BLaER1 treated with 17β-estradiol and CSF1 and Interleukin-3, amounts not matched to agents 10 nM and 100 nM (cell line): ENCODE data around the gene RNPEP.
"Not testable (repeated sequence)": the region's sequence is repeated elsewhere in the genome, so short reads cannot be mapped to it uniquely, and the experiment has no call there.

Source experiments
- H3K27ac ChIP-seq, 11 experiments: shearing (Covaris generic); formaldehyde crosslinking; 2 replicates each; pipeline ENCODE4 v1.8.1; 2022
- H3K27me3 ChIP-seq, 11 experiments: shearing (Covaris generic); formaldehyde crosslinking; 2 replicates each; pipeline ENCODE4 v1.8.1; 2022
- H3K36me3 ChIP-seq, 11 experiments: shearing (Covaris generic); formaldehyde crosslinking; 2 replicates each; pipeline ENCODE4 v1.8.1; 2022
- H3K4me1 ChIP-seq, 10 experiments: shearing (Covaris generic); formaldehyde crosslinking; 2 replicates each; pipeline ENCODE4 v1.8.1; 2022
- H3K4me2 ChIP-seq, 11 experiments: shearing (Covaris generic); formaldehyde crosslinking; 2 replicates each; pipeline ENCODE4 v1.8.1; 2022
- H3K4me3 ChIP-seq, 10 experiments: shearing (Covaris generic); formaldehyde crosslinking; 2 replicates each; pipeline ENCODE4 v1.8.1; 2022
- H3K9ac ChIP-seq, 11 experiments: shearing (Covaris generic); formaldehyde crosslinking; 2 replicates each; pipeline ENCODE4 v1.8.1; 2022
- H3K9me3 ChIP-seq, 11 experiments: shearing (Covaris generic); formaldehyde crosslinking; replicated peaks in 1 of 11; 2 replicates each; pipeline ENCODE4 v1.8.1; 2022
- H4K20me1 ChIP-seq, 11 experiments: shearing (Covaris generic); formaldehyde crosslinking; 2 replicates each; pipeline ENCODE4 v1.8.1; 2022
- Cebpa-rat ChIP-seq, 11 experiments: shearing (Covaris generic); IDR thresholded peaks; 2 replicates each; pipeline ENCODE4 v1.8.1; 2022

RNPEP gene

GRCh38 chr1:201949491-201949890 is 33.0 kb upstream of the RNPEP start:
- Histone ChIP-seq H3K4me2 (peak overlapping the region in 4 of 11 experiments; percentile 7 to 37 (median 28); a peak in 6 of 22 replicates), H3K27ac (no peak overlapping the region), H3K4me1 (peaks cover 0 to 17% (median 6%) of the 10 kb centered on the region in 10 experiments; a peak in 12 of 20 replicates), H3K4me3 (no peak overlapping the region), H3K9ac (no peak overlapping the region), H3K27me3 (peaks cover 40 to 45% (median 42%) of the 10 kb centered on the region in 11 experiments), H3K36me3 (no peaks in the 10 kb centered on the region), H3K9me3 (peaks cover 0 to 7% (median 0%) of the 10 kb centered on the region in 11 experiments; a peak in 1 of 22 replicates), H4K20me1 (0 out of 22 replicates have a peak, but pooled peaks cover 0 to 4% (median 0%) of the 10 kb centered on the region in 11 experiments)
- no peak for TF ChIP-seq Cebpa-rat (IDR thresholded peaks at IDR 0.05)

- Histone ChIP-seq H3K9ac (peak overlapping the region; percentile 90 to 96 (median 93)), H3K4me2 (peak overlapping the region; percentile 57 to 92 (median 74)), H3K27me3 (no peaks in the 10 kb centered on the region), H3K27ac (peak overlapping the region; percentile 82 to 95 (median 91)), H4K20me1 (peaks cover 0 to 25% (median 17%) of the 10 kb centered on the region in 11 experiments; a peak in 16 of 22 replicates), H3K4me3 (peak overlapping the region; percentile 80 to 92 (median 88)), H3K9me3 (no peaks in the 10 kb centered on the region), H3K4me1 (peaks cover 13 to 25% (median 20%) of the 10 kb centered on the region in 10 experiments), H3K36me3 (peaks cover 24 to 27% (median 26%) of the 10 kb centered on the region in 11 experiments)
- no peak for TF ChIP-seq Cebpa-rat (IDR thresholded peaks at IDR 0.05)
Observed at GRCh38 chr1:201954263-201955008, 28.0 kb upstream of the RNPEP start.

- Histone ChIP-seq H3K27me3 (no peaks in the 10 kb centered on the region), H3K27ac (peak within 1 kb of the TSS; percentile 82 to 95 (median 91)), H3K9ac (peak within 1 kb of the TSS; percentile 90 to 96 (median 93)), H3K4me1 (peaks cover 13 to 22% (median 19%) of the 10 kb centered on the region in 10 experiments), H3K4me3 (peak within 1 kb of the TSS; percentile 80 to 92 (median 88)), H3K9me3 (no peaks in the 10 kb centered on the region), H3K36me3 (peaks cover 31 to 34% (median 33%) of the 10 kb centered on the region in 11 experiments), H4K20me1 (peaks cover 0 to 32% (median 21%) of the 10 kb centered on the region in 11 experiments; a peak in 19 of 22 replicates), H3K4me2 (peak within 1 kb of the TSS; percentile 83 to 92 (median 89))
- no peak for TF ChIP-seq Cebpa-rat (IDR thresholded peaks at IDR 0.05)
Observed at GRCh38 chr1:201955009-201955728, 27.3 kb upstream of the RNPEP start, which contains the start of gene TIMM17A. TSS of gene TIMM17A (plus strand) at chr1:201955503. CDS start at chr1:201955527, 24 bp downstream.

GRCh38 chr1:201955729-201956143 is 26.7 kb upstream of the RNPEP start:
- Histone ChIP-seq H3K4me3 (peak overlapping the region; percentile 80 to 92 (median 88)), H3K9ac (peak overlapping the region; percentile 90 to 96 (median 93)), H3K9me3 (no peaks in the 10 kb centered on the region), H3K27me3 (no peaks in the 10 kb centered on the region), H3K4me2 (peak overlapping the region; percentile 83 to 92 (median 89)), H3K4me1 (peaks cover 13 to 22% (median 19%) of the 10 kb centered on the region in 10 experiments), H4K20me1 (peaks cover 3 to 38% (median 27%) of the 10 kb centered on the region in 11 experiments; a peak in 19 of 22 replicates), H3K36me3 (peaks cover 37 to 40% (median 39%) of the 10 kb centered on the region in 11 experiments), H3K27ac (peak overlapping the region; percentile 82 to 95 (median 91))
- TF ChIP-seq Cebpa-rat (IDR thresholded peaks at IDR 0.05) = no peak

- TF ChIP-seq Cebpa-rat (IDR thresholded peaks at IDR 0.05) = no peak
- H3K4me1 ChIP-seq = peaks cover 13 to 22% (median 19%) of the 10 kb centered on the region in 10 experiments
- peaks cover 63 to 66% (median 65%) of the 10 kb centered on the region in 11 experiments for H3K36me3 ChIP-seq
- no peaks in the 10 kb centered on the region for H3K9me3 ChIP-seq
- no peak overlapping the region for H3K27ac ChIP-seq
- peaks cover 22 to 62% (median 53%) of the 10 kb centered on the region in 11 experiments; a peak in 19 of 22 replicates for H4K20me1 ChIP-seq
- no peak overlapping the region for H3K4me3 ChIP-seq
- no peak overlapping the region for H3K9ac ChIP-seq
- H3K4me2 ChIP-seq = no peak overlapping the region
- H3K27me3 ChIP-seq = no peaks in the 10 kb centered on the region
Observed at GRCh38 chr1:201958348-201958747, 24.1 kb upstream of the RNPEP start.

- peaks cover 22 to 93% (median 74%) of the 10 kb centered on the region in 11 experiments; a peak in 19 of 22 replicates for H4K20me1 ChIP-seq
- H3K9me3 ChIP-seq, H3K4me1 ChIP-seq, H3K27me3 ChIP-seq, H3K27ac ChIP-seq, H3K9ac ChIP-seq, H3K4me3 ChIP-seq, H3K4me2 ChIP-seq: not testable (repeated sequence)
- H3K36me3 ChIP-seq = peaks cover 94 to 100% (median 98%) of the 10 kb centered on the region in 11 experiments
Observed at GRCh38 chr1:201962382-201962781, 20.1 kb upstream of the RNPEP start.

- H3K9ac ChIP-seq = no peak overlapping the region
- H3K36me3 ChIP-seq = peaks cover 95 to 100% (median 98%) of the 10 kb centered on the region in 11 experiments
- no peaks in the 10 kb centered on the region for H3K4me1 ChIP-seq
- H3K27ac ChIP-seq = no peak overlapping the region
- H3K9me3 ChIP-seq = no peaks in the 10 kb centered on the region
- no peaks in the 10 kb centered on the region for H3K27me3 ChIP-seq
- H3K4me3 ChIP-seq = no peak overlapping the region
- TF ChIP-seq Cebpa-rat (IDR thresholded peaks at IDR 0.05) = no peak
- peaks cover 22 to 97% (median 82%) of the 10 kb centered on the region in 11 experiments; a peak in 19 of 22 replicates for H4K20me1 ChIP-seq
- no peak overlapping the region for H3K4me2 ChIP-seq
Observed at GRCh38 chr1:201964261-201964660, 18.2 kb upstream of the RNPEP start.

GRCh38 chr1:201966171-201966570 is 16.3 kb upstream of the RNPEP start:
- Histone ChIP-seq H3K4me1 (no peaks in the 10 kb centered on the region), H3K9ac (no peak overlapping the region), H3K9me3 (no peaks in the 10 kb centered on the region), H3K4me3 (no peak overlapping the region), H4K20me1 (peaks cover 19 to 94% (median 79%) of the 10 kb centered on the region in 11 experiments; a peak in 20 of 22 replicates), H3K4me2 (no peak overlapping the region), H3K27ac (no peak overlapping the region), H3K27me3 (no peaks in the 10 kb centered on the region), H3K36me3 (peaks cover 95 to 100% (median 98%) of the 10 kb centered on the region in 11 experiments)
- no peak for TF ChIP-seq Cebpa-rat (IDR thresholded peaks at IDR 0.05)
